SK-N-SH treated with all-trans-retinoic acid at 6 μM for 48 hours (cell line): ENCODE results near the gene RNGTT.

Experiments used
- ESRRG ChIP-seq: fragments of 250-450 bp; sonication (Bioruptor Pico); IDR thresholded peaks from 2 replicates; pipeline ENCODE4 v1.6.1; 2021; ENCODE audit warnings: mild to moderate bottlenecking
- ZFP30 ChIP-seq: fragments of 450-650 bp; formaldehyde crosslinking; IDR thresholded peaks from 2 replicates; pipeline ENCODE4 v1.5.0; 2022; ENCODE audit warnings: mild to moderate bottlenecking, moderate library complexity

- TF ChIP-seq ZFP30 (CRISPR knock-in tag) (no peak), ESRRG (CRISPR knock-in tag) (no peak)
Measured at GRCh38 chr6:88605271-88605670, 358.1 kb downstream of the RNGTT start.
